Measurements from ENCODE around the gene SMARCD3. TPM values are rescaled to one million over a fixed set of nuclear protein-coding genes. Genes with fewer than 3 reads are reported as not detected.
A peak's percentile ranks its signal among the peaks of the same experiment; 100 is the strongest.

The SMARCD3 gene
- total RNA-seq, 3 donors from 2014 or later, result 1.7 to 2.5 (median 2.0) TPM

DNA sequence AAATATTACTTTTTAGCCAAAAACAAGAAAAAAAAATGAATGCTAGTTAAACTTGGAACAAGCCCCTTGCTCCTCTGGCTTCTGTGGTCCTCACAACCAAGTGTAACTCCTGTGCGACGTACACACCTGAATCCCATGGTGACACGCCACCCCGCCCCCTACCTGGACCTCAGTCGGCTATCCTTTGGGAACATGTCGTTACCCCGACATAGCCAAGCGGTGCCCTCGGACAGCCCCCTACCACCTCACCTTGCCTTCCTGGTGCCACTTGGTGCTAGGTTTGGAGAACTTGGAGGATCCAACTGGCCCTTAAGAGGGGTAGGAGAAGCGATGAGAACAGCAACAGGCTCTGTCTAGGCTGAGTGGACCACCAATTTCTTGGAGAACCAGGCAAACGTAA lies 12.0 kb upstream of the SMARCD3 start:
- Mint-ChIP-seq H3K27me3 (ENCODE audit: low read depth) (peaks cover 19% of the 10 kb centered on the region), H3K4me3 (no peak overlapping the region), H3K36me3 (ENCODE audit: insufficient read depth) (peaks cover 2% of the 10 kb centered on the region), H3K9me3 (no peaks in the 10 kb centered on the region), H3K4me1 (ENCODE audit: low read depth) (no peaks in the 10 kb centered on the region)
- ATAC-seq, result no peak
- DNase-seq, result no peak

DNA sequence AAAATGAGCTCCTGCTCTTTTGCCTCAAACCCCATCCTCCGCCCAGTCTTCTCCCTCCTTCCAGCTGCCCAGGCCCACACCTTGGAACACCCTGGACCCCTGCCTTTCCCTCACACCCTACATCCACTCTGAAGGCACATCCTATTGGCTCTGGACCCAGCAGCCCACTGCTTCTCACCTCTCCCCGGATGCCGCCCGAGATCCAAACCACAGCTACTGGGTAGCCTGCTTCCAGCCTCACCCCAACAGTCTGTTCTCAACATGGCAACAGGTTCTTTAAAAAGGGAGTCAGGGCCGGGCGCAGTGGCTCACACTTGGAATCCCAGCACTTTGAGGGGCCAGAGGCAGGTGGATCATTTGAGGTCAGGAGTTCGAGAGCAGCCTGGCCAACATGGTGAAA lies 9.5 kb upstream of the SMARCD3 start:
- H3K4me3 Mint-ChIP-seq, result no peak overlapping the region
- peaks cover 2% of the 10 kb centered on the region for H3K36me3 Mint-ChIP-seq (ENCODE audit: insufficient read depth)
- no peaks in the 10 kb centered on the region for H3K9me3 Mint-ChIP-seq
- peaks cover 27% of the 10 kb centered on the region for H3K27me3 Mint-ChIP-seq (ENCODE audit: low read depth)
- DNase-seq, result no peak
- no peak for ATAC-seq
- H3K4me1 Mint-ChIP-seq (ENCODE audit: low read depth), result no peaks in the 10 kb centered on the region

DNA sequence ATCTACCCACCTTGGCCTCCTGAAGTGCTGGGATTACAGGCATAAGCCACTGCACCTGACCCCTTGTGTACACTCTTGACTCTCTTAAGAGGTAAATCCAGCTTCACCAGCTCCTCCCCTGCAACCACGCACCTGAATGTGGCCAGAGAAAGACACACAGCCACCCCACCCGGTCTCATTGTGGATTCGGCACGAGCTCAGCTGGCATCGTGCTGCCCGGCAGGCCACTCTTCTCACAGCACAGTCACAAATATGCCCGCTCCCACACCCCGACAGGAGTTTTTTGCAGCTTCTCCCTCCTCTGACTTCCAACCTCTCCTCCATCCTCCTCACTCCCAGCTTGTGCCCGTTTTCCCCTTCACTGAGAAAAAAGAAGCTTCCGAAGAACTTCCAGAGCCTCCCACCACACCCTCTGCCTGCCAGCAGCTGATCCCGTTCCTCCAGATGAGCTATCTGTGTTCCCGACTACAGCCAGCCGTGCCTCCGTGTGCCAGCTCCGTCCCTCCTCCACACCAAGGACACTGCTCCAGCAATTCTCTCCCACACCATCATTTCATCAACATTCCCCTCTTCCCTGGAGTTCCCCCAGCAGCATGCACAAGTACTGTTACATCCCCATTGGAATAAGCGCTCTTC lies 8.0 kb upstream of the SMARCD3 start:
- Mint-ChIP-seq H3K36me3 (ENCODE audit: insufficient read depth) (peaks cover 2% of the 10 kb centered on the region), H3K4me3 (no peak overlapping the region), H3K9me3 (no peaks in the 10 kb centered on the region), H3K4me1 (ENCODE audit: low read depth) (peaks cover 2% of the 10 kb centered on the region), H3K27me3 (ENCODE audit: low read depth) (peaks cover 38% of the 10 kb centered on the region)
- ATAC-seq, result no peak
- no peak for DNase-seq

- H3K36me3 Mint-ChIP-seq (ENCODE audit: insufficient read depth), result peaks cover 2% of the 10 kb centered on the region
- H3K4me3 Mint-ChIP-seq, result no peak overlapping the region
- H3K4me1 Mint-ChIP-seq (ENCODE audit: low read depth), result peaks cover 9% of the 10 kb centered on the region
- no peak for ATAC-seq
- H3K27me3 Mint-ChIP-seq (ENCODE audit: low read depth), result peaks cover 46% of the 10 kb centered on the region
- no peaks in the 10 kb centered on the region for H3K9me3 Mint-ChIP-seq
- no peak for DNase-seq
Observed at GRCh38 chr7:151255390-151255789, 6.9 kb upstream of the SMARCD3 start.

GRCh38 chr7:151254851-151255250 lies 6.4 kb upstream of the SMARCD3 start:
- Mint-ChIP-seq H3K4me1 (ENCODE audit: low read depth) (peaks cover 9% of the 10 kb centered on the region), H3K4me3 (no peak overlapping the region), H3K27me3 (ENCODE audit: low read depth) (peaks cover 48% of the 10 kb centered on the region), H3K9me3 (no peaks in the 10 kb centered on the region), H3K36me3 (ENCODE audit: insufficient read depth) (peaks cover 2% of the 10 kb centered on the region)
- DNase-seq, result no peak
- ATAC-seq, result no peak

DNA sequence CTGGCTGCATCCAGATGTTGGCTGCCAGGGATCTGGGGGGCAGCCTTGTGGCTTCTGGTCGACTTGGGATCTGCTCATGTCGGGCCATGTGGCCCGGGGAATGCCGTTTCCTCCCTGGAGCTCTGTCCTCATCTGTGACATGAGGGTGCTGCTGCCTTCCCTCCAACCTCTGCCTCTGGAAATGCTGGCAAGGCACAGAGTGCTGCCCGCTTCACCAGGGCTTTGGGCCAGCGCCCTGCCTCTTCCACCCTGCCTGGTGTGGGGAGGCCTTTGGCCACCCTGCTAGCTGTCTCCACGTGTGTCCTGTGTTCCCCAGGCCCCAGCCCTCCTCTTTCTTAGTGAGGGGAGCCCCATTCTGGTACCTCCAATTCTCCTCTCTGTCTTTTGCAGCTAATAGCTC lies 5.8 kb upstream of the SMARCD3 start:
- Mint-ChIP-seq H3K36me3 (ENCODE audit: insufficient read depth) (peaks cover 2% of the 10 kb centered on the region), H3K4me3 (no peak overlapping the region), H3K4me1 (ENCODE audit: low read depth) (peaks cover 12% of the 10 kb centered on the region), H3K9me3 (no peaks in the 10 kb centered on the region), H3K27me3 (ENCODE audit: low read depth) (peaks cover 49% of the 10 kb centered on the region)
- ATAC-seq (no peak), DNase-seq (no peak)

DNA sequence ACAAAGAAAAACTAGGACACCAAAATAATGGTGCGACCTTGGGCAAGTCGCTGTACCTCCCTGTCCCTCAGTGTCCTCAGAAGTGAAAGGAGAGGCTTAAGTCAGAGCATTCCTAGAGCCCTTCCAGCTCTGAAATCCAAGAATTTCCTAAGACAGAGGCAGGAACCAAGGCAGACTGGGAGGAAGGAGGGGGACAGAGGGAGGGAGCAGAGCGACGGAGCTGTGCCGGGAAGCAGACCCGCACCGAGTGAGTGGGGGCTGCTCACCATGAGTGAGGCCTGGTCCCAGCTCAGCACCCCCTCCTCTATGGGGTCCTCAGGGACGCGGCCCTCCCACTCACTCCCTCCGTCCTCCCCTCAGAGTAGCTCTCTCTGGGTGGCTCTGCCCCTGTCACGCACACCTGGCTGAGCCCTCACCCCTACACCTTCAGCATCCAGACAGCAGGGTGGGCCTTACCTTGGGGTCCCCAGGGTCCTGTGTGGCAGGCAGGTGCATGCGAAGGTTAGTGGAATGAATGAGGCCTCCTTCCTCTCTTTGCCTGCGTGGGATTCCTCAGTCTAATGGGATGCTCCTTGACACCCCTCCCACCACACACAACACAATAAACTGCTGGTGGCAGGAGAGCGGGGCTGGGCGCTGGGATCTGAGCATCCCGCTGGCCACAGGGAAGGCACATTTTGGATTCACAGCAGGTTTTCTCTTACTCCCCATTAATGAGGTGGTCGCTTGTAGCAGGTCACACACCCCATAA lies 4.6 kb upstream of the SMARCD3 start:
- Mint-ChIP-seq H3K36me3 (ENCODE audit: insufficient read depth) (peaks cover 2% of the 10 kb centered on the region), H3K4me1 (ENCODE audit: low read depth) (peaks cover 17% of the 10 kb centered on the region), H3K9me3 (no peaks in the 10 kb centered on the region), H3K27me3 (ENCODE audit: low read depth) (peaks cover 54% of the 10 kb centered on the region), H3K4me3 (peak overlapping the region; percentile 53)
- no peak for ATAC-seq
- no peak for DNase-seq

- Mint-ChIP-seq H3K4me3 (peak overlapping the region; percentile 53), H3K9me3 (no peaks in the 10 kb centered on the region), H3K27me3 (ENCODE audit: low read depth) (peaks cover 53% of the 10 kb centered on the region), H3K36me3 (ENCODE audit: insufficient read depth) (no peaks in the 10 kb centered on the region), H3K4me1 (ENCODE audit: low read depth) (peaks cover 20% of the 10 kb centered on the region)
- ATAC-seq (no peak), DNase-seq (no peak)
Observed at GRCh38 chr7:151252561-151252835, 4.0 kb upstream of the SMARCD3 start.

- H3K4me1 Mint-ChIP-seq (ENCODE audit: low read depth), result peaks cover 20% of the 10 kb centered on the region
Observed at GRCh38 chr7:151251689-151252560, 3.4 kb upstream of the SMARCD3 start.

DNA sequence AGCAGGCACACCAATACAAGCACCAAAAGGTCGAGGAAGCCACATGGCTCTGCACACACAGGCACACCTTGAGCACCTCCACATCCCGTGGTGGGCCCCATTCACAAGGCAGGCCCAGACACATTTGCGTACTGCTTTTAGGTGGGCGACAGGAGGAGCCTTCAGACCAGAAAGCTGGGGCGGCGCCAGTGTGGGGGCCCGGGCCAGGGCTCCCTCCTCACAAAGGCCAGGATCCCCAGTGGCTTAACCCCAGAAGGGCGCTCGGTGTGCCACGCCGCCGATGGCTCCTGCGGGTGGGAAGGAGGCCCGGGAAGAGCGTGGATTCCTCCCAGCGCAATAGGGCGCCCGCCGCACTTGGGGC lies 2.8 kb upstream of the SMARCD3 start:
- ATAC-seq (peak; percentile 5 to 16), DNase-seq (no peak)
- Mint-ChIP-seq H3K36me3 (ENCODE audit: insufficient read depth) (no peaks in the 10 kb centered on the region), H3K4me1 (ENCODE audit: low read depth) (peaks cover 20% of the 10 kb centered on the region), H3K4me3 (peak overlapping the region; percentile 46), H3K27me3 (ENCODE audit: low read depth) (peaks cover 59% of the 10 kb centered on the region), H3K9me3 (no peaks in the 10 kb centered on the region)

More at GRCh38 chr7:151251689-151252560, 3.4 kb upstream of the SMARCD3 start:
- ATAC-seq (peak; percentile 31 to 39), DNase-seq (no peak)
- peaks cover 59% of the 10 kb centered on the region for H3K27me3 Mint-ChIP-seq (ENCODE audit: low read depth)
- H3K4me3 Mint-ChIP-seq, result peak overlapping the region; percentile 60
- H3K36me3 Mint-ChIP-seq (ENCODE audit: insufficient read depth), result no peaks in the 10 kb centered on the region
- H3K9me3 Mint-ChIP-seq, result no peaks in the 10 kb centered on the region

DNA sequence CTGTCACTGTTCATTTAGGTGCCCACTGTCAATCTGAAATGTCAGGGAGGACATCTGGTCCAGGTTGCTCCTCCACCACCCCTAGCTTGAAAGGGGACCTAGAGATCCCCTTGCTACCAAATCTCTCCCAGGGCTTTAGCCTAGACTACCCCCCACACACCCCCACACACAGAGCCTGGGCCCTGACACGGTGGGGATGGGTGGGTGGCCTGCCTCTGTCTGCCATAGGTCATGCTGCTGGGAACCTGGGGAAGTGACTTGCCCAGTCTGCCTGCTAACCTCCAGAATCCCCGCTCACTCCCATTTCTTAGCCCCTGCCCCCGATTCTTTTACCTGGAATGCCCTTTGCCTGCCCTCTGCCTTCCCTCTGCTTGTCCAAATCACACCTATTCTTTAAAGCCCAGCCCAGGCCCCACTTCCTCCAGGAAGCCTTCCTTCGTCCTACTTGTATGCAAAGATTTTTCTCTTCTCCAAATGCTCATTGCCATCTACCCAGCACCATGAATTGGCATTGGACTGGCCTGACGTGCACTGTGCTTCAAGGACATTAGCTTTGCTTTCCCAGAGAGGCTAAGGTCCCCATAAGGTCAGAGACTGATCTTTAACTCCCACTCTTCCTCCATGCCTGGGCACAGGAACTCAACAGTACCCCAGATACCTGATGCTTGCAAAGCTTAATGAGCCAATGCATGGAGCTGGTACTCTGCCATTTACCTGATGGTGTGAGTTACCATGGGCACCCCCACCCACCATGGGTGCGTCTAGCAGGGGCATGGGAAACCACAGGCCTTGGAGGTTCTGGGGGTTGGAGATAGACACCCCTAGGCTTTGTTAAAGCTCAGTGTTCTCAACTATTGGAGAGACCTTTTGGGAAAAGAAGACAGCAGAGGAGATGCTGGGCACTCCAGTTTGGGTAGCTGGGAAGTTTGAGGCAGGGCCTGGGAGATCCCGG lies 2.0 kb upstream of the SMARCD3 start:
- Mint-ChIP-seq H3K9me3 (no peaks in the 10 kb centered on the region), H3K27me3 (ENCODE audit: low read depth) (peaks cover 63% of the 10 kb centered on the region), H3K4me3 (peak overlapping the region; percentile 46), H3K36me3 (ENCODE audit: insufficient read depth) (no peaks in the 10 kb centered on the region), H3K4me1 (ENCODE audit: low read depth) (peaks cover 22% of the 10 kb centered on the region)
- no peak for ATAC-seq
- DNase-seq, result no peak

GRCh38 chr7:151249732-151250072 lies 1.2 kb upstream of the SMARCD3 start:
- H3K4me3 Mint-ChIP-seq, result peak overlapping the region; percentile 65
- ATAC-seq, result no peak

DNA sequence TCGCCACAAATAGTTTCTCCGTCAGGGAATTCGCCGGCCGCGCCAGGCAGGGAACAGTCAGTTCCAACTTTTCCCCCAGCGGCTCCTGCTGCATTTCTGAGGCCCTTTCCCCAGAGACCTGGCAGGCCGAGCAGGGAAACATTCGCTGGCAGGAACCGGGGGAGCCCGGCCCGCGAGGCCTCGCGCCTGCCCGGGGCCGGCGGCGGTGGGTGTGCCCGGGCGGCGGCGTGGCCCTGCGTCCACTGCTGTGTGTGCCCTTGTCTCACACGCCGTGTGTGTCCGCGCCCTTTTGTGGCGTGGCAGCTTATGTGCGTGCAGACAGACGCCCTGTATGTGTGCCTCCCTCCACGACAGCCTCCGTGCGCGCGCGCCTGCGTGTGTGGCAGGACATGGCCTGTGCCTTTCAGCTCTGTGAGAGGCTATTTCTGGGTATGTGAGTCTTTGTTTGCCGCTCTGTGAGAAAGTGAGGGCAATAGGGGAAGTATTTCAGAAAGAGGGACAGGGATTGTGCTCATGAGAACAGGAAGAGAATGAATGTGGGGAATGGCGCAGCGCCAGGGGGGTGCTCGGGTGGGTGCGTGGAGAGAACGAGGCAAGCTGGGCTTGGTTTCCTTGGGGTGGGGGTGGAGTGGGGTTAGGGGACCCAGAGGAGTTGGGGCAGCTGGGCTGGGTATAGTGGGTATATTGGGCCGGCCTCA lies 689 bp upstream of the SMARCD3 start:
- DNase-seq (no peak), ATAC-seq (peak; percentile 19 to 23)
- Mint-ChIP-seq H3K9me3 (no peaks in the 10 kb centered on the region), H3K4me1 (ENCODE audit: low read depth) (peaks cover 30% of the 10 kb centered on the region), H3K27me3 (ENCODE audit: low read depth) (peaks cover 56% of the 10 kb centered on the region), H3K4me3 (peak overlapping the region; percentile 65), H3K36me3 (ENCODE audit: insufficient read depth) (no peaks in the 10 kb centered on the region)

More at GRCh38 chr7:151249732-151250072, 1.2 kb upstream of the SMARCD3 start:
- no peaks in the 10 kb centered on the region for H3K9me3 Mint-ChIP-seq
- no peak for DNase-seq
- peaks cover 25% of the 10 kb centered on the region for H3K4me1 Mint-ChIP-seq (ENCODE audit: low read depth)
- no peaks in the 10 kb centered on the region for H3K36me3 Mint-ChIP-seq (ENCODE audit: insufficient read depth)
- H3K27me3 Mint-ChIP-seq (ENCODE audit: low read depth), result peaks cover 61% of the 10 kb centered on the region

Measured in activated T-cell treated with anti-CD3 and anti-CD28 coated beads, Interleukin-2, amount 50 U/mL, for 4 hours (primary cell).